Right forelimb (tissue), 1 donor: ENCODE data around the gene HK1.

Source experiments
- DNase-seq: peaks from one replicate; pipeline ENCODE4 v3.0.0-alpha.2; 2018

Gene HK1

GRCh38 chr10:69408318-69409175 is 130.3 kb downstream of the HK1 start:
- peak; percentile 94 for DNase-seq

- no peak for DNase-seq
Measured at GRCh38 chr10:69409176-69409495, 130.8 kb downstream of the HK1 start.

- no peak for DNase-seq
Measured at GRCh38 chr10:69409968-69410367, 131.7 kb downstream of the HK1 start.

- no peak for DNase-seq
Measured at GRCh38 chr10:69410487-69410886, 132.2 kb downstream of the HK1 start.

- no peak for DNase-seq
Measured at GRCh38 chr10:69411476-69411875, 133.2 kb downstream of the HK1 start.

- no peak for DNase-seq
Measured at GRCh38 chr10:69412232-69412790, 134.0 kb downstream of the HK1 start.

GRCh38 chr10:69413221-69413865 is 135.0 kb downstream of the HK1 start:
- peak; percentile 72 for DNase-seq

GRCh38 chr10:69414036-69415018 is 136.0 kb downstream of the HK1 start:
- no peak for DNase-seq

GRCh38 chr10:69415049-69415448 is 136.8 kb downstream of the HK1 start:
- no peak for DNase-seq

- DNase-seq: no peak
Measured at GRCh38 chr10:69415951-69416350, 137.7 kb downstream of the HK1 start.

GRCh38 chr10:69416695-69417094 is 138.4 kb downstream of the HK1 start, which contains the start of gene TACR2:
TACR2 (minus strand) TSS chr10:69416918; CDS start chr10:69416323, 595 bp downstream.
- no peak for DNase-seq

GRCh38 chr10:69417542-69417941 is 139.2 kb downstream of the HK1 start:
- DNase-seq: no peak

GRCh38 chr10:69418052-69418752 is 139.9 kb downstream of the HK1 start:
- DNase-seq: no peak

GRCh38 chr10:69419096-69419743 is 140.9 kb downstream of the HK1 start:
- DNase-seq: no peak

- DNase-seq: no peak
Measured at GRCh38 chr10:69419744-69420126, 141.4 kb downstream of the HK1 start.

- DNase-seq: no peak
Measured at GRCh38 chr10:69421611-69422308, 143.5 kb downstream of the HK1 start.

GRCh38 chr10:69422676-69423075 is 144.4 kb downstream of the HK1 start:
- DNase-seq: no peak

GRCh38 chr10:69425041-69425440 is 146.7 kb downstream of the HK1 start:
- DNase-seq: no peak

GRCh38 chr10:69425511-69426298 is 147.4 kb downstream of the HK1 start:
- DNase-seq: no peak

GRCh38 chr10:69426376-69426727 is 148.1 kb downstream of the HK1 start:
- no peak for DNase-seq
